Frontal cortex (tissue), 4 donors: ENCODE results near the gene PEX14. TPM values are rescaled to one million over a fixed set of nuclear protein-coding genes. Genes with fewer than 3 reads are reported as not detected.

Experiments
- DNase-seq, 2 donors: peaks; one replicate each; pipeline ENCODE4 v3.0.0; 2012; ENCODE audit warnings: low spot score in 2 of 2
- FAIRE-seq: peaks from 2 replicates; lab custom pipeline; 2012; peaks lifted over from hg19 to GRCh38; lab: Jason Lieb, UNC
- total RNA-seq: library from RNA; depleted of rRNA; stranded (reverse); fragments of >200 nt; gene quantifications from one replicate; pipeline ENCODE4 v1.2.3, GENCODE V29; 2014
- donor health status: control.
- donor health status: control.
- donor health status: control.

PEX14 gene
- total RNA-seq, 1 donor from 2014 or later = 6.1 TPM

DNA sequence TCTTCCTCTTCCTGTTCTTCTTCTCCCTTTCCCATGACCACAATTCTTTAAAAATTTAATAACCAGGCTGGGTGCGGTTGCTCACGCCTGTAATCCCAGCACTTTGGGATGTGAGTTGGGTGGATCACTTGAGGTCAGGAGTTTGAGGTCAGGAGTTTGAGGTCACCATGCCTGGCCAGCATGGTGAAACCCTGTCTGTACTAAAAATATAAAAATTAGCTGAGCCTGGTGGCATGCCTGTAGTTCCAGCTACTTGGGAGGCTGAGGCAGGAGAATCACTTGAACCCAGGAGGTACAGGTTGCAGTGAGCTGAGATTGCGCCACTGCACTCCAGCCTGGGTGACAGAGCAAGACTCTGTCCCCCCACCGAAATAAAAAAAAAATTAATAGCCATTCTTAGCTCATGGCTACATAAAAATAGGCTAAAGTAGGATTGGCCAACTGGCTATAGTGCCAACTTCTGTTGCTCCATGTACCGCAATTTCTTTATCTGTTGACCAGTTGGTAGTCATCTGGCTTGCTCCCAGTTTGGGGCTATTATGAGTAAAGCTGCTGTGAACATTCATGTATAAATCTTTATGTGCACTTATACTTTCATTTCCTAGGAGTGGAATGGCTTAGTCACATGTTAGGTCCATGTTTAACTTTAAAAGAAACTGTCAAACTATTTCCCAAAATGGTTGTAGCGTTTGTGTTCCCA is 136.3 kb downstream of the PEX14 start:
- no peak for DNase-seq
- no peak for FAIRE-seq

DNA sequence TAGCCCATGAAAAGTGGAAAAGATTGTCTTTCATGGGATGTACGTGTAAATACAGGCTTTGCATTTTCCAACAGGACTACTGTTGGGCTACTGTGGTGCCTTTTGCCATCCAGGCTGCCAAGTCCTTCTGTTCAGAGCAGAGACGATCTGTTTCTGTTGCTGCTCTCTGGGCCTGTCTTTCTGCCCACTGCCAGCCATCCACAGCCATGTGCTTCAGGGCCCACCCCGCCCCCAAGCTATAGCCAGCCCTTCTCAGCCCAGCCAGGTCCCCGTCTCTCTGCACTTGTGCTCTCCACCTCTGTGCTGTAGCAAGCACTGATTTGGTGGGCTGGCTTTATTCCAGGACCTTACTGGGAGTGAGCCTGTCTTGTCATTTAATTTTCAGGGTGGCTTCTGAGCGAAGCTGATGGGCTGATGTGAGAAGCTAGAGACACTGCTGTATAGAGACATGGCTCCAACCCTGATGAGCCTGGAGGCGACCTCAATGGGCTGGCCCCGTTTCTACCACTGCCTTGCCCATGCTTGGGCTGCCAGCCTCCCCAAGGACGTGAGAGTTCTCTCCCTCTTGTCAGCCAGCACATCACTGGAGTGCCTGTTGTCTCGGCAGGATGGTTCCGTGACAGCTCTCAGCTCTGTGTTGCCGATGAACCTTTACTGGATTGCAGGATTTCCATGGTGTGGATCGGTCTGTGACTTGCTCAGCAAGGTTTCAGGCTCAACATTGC is 137.8 kb downstream of the PEX14 start:
- DNase-seq = no peak
- no peak for FAIRE-seq

DNA sequence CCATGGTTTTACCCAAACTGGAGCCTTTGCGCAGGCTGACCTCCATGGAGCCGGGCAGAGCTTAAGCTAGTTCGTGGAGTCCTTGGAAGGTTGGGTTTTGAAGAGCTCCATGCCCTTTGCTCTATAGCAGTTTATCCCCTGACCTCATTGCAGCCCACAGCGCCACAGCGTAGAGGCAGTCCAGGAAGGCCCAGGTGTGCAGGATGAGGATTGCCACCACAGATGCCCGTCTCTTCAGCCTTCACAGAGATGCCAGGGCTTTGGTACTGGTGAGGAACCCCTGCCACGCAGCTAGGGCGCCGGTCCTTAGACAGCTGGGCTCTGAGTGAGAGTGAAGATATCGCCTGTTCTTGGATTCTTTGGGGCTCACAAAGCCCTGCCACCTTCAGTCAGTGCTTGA is 138.6 kb downstream of the PEX14 start:
- DNase-seq (no peak), FAIRE-seq (no peak)

DNA sequence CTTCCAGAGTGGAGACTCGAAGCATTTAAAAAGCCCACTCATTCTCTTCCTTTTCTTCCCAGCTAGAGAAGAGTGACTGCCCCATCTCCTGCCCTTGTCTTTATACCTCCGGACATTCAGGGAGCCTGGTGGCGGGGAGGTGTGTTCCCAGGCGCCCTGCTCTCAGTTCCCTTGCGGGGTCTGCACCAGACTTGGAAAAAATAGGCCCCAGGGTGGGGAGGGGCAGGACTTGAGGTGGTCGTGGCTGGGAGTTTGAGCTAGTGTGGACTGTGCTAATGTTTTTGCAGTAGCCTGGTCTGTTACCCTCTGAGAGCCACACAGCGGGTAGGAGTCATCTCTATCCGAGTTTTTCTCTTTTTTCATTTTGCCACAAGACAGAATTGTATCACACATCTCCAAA is 139.1 kb downstream of the PEX14 start:
- no peak for FAIRE-seq
- no peak for DNase-seq

DNA sequence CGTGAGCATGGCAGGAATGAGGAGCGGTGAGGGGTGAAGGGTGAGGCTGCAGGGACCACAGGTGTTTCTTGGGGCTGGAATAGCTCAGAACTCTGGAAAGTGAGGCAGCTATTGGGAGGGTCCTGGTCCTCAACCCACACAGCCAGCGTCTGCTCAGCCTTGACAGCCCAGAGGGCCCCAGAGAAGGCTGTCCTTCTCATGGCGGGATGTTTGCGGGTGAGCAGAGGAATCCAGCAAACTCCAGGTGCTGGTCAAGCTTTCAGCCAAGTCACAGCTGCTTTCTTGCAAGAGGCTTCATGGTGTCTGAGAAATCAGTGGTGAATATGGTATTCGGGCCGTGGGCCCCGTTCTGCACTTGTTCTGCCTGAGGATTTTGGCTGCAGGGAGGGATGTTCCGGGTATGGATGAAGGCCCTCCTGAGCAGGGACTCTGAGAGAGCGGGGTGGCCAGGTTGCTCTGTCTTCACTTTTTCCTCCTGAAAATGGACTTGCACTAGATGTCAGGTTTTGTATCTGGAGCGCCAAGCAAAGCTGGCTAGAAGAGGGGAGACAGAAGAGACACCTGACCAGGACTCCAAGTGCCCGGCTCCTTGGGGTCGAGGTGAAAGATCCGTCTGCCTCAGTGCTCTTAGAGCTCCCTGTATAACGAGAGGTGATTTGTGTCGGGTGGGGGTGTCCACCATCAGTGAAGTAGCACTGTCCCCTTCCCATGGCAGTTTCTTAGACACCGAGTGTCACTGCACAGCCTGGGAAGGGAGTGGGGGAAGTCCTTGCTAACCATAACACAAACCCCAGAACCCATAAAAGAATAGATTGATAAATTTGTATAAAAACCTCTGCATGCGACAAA is 139.9 kb downstream of the PEX14 start:
- DNase-seq (no peak), FAIRE-seq (no peak)

DNA sequence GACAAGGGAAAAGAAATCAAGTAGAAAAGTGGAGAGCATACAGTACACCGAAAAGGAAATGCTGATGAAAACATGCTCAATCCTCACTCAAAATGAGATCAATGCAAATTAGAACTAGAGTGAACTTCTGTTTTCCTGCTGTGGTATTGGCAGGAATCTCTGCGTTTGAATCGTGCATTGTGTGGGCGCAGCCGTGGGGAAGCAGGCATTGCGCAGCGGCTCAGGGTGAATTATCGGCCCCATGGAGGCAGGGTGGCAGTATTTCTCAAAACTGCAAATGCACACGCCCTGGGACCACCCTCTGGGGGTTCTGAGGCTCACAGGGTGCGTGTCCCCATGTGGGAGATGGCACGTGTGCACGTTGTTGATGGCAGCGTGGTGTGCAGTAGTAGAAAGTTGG is 140.6 kb downstream of the PEX14 start:
- DNase-seq = no peak
- no peak for FAIRE-seq

DNA sequence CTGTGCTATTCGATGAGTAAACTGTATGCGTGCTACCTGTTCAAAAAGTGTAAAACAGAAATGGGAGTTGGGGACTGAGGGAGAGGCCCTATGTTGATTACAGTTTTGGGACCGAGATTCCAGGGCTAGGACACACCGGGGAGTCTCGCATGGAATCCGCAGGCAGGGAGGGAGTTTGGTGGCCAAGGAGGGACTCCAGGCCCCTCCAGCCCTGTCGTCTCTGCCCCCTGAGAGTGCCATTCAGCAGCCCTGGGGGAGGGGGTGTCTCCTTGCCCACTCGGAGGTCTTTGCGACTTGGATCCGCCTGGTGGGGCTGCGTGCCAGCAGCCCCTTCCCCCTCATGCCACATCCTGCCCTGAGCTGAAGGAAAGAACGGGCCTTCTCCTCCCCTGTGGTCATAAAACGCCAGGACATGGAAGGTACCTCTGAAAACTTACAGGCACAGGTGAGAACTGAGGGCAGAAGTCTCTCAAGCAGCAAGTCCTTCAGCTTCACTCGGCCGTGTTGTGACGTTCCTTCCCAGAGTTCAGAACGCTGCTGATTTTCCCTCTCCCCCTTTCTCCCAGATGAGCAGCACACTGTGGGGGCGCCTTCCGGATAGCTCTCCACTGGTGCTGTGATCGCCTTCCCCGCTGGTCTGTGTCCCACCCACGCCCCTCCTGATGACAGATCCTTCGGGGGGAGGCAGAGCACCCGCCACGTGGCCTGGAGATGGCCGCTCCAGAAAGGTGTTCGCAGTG is 141.4 kb downstream of the PEX14 start:
- no peak for DNase-seq
- no peak for FAIRE-seq

DNA sequence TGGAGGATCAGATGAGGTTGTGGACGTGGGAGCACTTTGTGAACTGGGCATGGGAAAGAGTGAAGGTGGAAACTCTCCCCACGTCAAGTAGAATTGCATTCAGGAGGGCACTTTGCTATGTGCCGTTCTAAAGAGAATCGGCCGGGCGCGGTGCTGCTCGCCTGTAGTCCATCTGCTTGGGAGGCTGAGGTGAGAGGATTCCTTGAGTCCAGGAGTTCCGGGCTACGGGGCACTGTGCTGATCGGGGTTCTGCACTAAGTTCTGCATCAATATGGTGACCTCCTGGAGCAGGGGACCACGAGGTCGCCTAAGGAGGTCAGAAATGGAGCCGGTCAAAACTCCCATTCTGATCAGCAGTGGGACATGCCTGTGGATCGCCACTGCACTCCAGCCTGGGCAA is 141.9 kb downstream of the PEX14 start:
- FAIRE-seq = no peak
- DNase-seq = no peak

DNA sequence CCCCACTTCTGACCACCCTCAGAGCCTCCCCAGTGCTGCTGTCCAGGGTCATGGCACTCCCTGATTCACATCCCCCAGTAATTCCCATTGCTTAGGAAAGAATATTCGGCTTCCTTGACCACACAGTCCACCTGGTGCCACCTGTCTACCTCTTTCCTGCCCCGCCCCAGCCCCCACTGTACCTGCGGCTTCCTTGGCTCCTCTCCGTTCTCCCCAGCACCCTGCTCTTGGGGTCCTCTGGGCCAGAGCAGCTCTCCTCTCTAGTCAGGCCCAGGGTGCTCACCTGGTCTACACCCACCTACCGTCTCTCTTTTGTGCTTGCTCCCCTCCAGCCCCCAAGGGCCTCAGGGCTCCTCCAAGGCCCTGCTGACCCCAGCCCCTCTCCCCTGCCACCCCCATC is 142.6 kb downstream of the PEX14 start:
- DNase-seq (no peak), FAIRE-seq (no peak)

DNA sequence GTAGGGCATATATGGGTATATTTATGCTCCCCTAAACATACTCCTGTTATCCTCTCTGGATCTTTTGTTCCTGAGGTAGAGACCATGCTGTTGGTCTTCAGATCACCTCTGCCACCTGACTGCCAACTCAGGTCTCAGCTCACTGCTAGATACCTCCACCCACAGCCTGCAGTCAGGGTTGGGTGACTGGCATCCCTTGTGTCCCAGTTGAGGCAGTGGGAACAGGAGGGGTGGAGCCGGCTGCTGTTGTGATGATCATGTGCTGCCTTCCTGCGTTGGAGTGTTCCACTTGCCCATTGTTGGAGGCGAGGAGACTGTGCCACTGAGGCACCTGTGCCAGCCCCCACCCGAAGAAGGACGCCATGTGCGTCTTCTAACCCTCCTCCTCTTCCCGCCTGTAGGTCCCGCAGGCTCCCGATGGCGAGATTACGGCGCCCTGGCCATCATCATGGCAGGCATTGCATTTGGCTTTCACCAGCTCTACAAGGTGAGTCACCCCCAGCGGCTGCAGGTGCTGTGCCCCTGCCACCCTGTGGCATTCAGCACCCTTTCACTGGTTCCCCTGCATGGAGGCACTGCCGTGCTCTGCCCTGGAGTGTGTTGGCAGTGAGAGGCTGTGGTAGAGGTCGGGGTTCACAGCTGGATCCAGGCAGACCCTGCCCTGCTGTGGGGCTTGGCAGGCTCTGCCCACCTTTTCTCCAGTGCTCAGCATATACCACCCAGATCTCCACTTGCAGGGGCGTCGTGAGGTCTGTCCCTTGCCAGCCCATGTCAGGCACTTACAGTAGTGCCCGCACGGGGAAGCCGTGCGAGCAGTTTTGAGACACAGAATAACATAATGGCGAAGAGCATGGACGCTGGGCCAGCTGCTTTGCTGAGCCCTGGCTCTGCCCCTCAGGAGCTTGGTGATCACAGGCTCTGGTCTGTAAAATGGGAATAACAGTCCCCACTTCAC is 143.5 kb downstream of the PEX14 start:
- FAIRE-seq = no peak
- no peak for DNase-seq

DNA sequence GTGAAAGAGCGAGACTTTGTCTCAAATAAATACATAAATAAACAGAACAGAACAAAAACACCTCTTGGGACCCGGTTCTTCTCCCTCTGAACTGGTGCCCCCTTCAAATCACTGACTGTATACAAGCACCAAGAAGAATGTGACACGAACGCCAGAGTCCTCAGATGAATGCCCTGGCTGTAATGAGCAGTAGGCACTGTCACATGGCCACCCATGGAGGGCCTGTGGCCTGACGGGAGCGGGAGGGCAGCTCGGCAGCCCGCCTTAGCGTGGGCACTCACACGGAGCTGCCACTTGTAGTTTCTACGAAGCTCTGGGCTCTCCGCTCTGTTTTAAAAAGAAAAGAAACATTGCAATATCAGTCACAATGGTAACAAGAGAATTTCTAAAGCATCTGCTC is 146.0 kb downstream of the PEX14 start:
- DNase-seq (peak in 1 of 2 donors; percentile 52), FAIRE-seq (no peak)

DNA sequence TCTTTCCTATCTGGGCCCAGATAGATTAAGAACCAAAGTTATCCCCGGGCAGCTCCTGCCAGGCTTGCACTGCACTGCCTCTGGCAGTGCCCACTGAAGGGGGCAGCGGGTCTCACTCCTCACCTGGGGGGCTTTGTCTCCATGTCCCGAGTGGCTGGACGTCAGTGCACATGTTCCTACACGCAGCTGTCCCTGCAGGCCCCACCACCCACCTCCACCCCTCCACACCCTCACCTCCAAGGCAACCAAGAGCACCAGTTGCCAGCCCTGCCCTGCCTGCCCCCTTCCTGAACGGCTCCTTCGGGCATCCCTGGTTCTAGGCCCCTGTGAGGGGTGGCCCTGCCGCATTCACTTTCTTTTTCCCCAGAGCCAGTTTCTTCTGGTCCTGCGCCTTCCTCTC is 147.2 kb downstream of the PEX14 start:
- DNase-seq = no peak

DNA sequence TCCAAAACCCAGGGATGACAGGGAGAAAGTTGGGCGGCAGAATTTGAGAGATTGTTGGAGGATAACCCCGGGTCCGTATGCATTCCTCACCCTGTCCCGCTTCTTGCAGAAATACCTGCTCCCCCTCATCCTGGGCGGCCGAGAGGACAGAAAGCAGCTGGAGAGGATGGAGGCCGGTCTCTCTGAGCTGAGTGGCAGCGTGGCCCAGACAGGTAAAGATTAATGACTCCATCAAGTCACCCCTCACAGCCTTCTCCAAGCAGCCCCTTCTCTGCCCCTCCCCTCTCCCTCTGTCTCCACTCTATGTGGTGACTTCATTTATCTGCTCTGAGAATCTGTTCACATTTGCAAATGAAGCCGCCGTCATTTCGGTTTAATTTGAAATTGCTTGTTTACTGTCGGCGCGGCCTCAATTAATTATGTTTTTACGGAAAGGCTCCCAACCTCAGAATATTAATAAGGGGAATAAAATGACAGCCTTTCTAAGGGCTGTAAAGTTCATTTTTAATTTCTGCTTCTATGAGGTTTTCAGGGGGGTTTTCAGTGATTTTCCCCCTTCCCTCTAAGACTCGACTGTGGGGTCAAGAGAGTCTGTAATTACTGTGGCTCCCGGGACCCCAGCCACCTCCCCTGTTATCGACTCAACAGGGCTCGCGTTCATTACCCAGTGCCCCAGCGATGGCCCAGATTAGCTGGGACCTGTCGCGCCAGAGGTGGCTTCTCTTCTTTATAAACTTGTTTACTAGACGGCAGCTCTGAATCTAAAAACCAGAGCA is 148.3 kb downstream of the PEX14 start:
- FAIRE-seq (no peak), DNase-seq (no peak)

More for the DNA sequence above, 147.2 kb downstream of the PEX14 start:
- no peak for FAIRE-seq

DNA sequence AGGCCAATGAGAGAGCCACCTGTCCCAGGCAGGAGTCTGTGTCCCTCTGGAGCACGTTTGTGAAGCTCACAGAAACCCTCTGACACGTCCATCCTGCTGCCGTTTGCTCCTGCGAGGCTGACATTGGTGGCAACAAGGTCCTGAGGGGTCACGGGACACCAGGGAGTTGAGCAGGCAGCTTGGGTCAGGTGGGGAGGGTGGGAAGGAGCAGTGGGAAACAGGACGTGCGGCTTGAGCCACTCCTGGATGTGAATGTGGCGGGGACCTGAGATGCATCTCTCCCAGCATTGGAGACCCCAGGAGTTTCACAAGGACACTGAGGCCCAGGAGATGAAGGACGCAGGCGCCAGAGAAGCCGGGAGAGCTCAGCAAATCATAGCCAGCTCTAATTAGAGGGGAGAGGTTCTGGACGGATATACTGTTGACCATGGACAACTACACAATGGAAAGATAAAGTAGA is 149.0 kb downstream of the PEX14 start:
- no peak for DNase-seq
- no peak for FAIRE-seq

DNA sequence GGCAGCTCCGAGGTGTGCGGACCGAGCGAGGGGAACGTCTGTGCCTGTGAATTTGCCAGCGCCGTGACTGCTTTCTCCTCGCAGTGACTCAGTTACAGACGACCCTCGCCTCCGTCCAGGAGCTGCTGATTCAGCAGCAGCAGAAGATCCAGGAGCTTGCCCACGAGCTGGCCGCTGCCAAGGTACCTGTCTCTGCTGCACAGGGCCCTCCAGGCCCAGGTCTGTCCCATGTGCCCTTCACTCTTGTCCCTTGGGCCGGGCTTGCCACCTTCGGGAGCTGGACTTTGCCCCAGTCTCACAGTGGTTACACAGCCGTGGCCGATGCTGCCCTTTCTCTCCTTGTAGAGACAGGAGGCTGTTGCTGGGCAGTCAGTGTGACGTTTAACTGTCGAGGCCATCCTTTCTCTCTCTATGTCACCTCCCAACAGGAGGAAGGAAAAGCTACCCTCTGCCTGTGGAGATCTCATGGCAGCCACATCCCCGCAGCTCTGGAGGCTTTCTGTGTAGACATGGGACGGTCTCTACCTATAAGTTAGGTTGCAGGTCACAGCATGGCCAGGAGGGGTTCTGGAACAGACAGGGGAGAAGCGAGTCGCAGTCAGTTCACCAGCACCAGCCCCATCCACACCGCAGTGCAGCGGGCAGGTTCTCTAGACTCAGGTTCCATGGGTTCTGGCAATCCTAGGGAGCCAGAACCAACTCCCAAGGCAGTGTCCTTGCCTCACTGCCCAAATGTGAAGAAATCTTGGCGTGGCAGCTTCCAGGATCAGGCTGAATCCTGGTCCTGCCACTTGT is 149.7 kb downstream of the PEX14 start:
- DNase-seq (no peak), FAIRE-seq (no peak)

DNA sequence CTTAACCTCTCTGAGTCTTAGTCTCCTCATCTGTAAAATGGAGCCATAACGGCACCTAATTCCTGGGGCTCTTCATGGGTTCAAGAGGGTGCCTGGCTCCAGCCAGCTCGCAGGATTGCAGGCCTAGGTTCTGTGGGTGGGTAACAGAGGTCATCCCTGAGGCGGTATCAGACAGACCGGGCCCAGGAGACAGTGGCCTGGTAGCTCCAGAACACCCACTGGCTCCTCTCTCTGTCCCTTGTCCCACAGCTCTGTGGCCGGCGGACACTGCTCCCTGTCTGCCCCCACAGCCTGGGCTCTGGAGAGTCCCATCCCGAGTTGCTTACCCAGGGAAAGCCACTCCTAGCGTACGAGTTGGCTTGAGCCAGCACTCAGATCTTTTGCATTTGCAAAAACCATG is 150.3 kb downstream of the PEX14 start:
- FAIRE-seq (no peak), DNase-seq (no peak)

DNA sequence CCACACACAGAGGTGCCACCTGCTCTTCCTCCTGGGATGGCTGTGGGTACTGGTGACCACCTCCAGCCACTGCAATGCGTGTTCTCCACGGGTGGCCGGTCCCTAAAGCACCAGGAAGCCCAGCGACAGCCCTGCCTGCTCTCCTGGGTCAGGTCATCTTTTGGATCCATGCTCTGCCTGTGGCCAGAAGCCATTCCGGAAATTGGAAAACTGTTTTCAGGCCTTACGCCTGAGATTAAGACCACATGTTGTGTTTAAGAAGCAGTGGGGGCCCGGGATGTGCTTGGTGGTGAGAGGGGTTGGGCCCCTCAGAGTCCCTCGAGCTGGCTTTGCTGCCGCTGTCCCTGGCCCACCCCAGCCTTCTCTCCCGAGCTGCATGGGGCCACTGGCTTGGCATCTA is 150.8 kb downstream of the PEX14 start:
- FAIRE-seq (no peak), DNase-seq (no peak)
